Neural cell (in vitro differentiated cells): ENCODE measurements around the gene ECEL1.

ENCODE experiments used
- CTCF ChIP-seq: fragments of 450-650 bp; IDR thresholded peaks from 2 replicates; pipeline ENCODE4 v1.5.1; 2014; ENCODE audit warnings: antibody characterized with exemption, mild to moderate bottlenecking, moderate library complexity; ENCODE audit not compliant: poor library complexity, severe bottlenecking
- REST ChIP-seq: IDR thresholded peaks from 2 replicates; pipeline ENCODE4 v1.6.1; 2012; ENCODE audit warnings: borderline replicate concordance

- TF ChIP-seq CTCF (no peak), REST (no peak)
Observed at GRCh38 chr2:232498452-232498851, 10.8 kb upstream of the ECEL1 start.
